ENCODE results near the gene NLRP1. TPM values are rescaled to one million over a fixed set of nuclear protein-coding genes. Genes with fewer than 3 reads are reported as not detected.

NLRP1 gene
- total and polyA plus RNA-seq, 9 donors: 29.3 to 75.9 (median 59.5) TPM

DNA sequence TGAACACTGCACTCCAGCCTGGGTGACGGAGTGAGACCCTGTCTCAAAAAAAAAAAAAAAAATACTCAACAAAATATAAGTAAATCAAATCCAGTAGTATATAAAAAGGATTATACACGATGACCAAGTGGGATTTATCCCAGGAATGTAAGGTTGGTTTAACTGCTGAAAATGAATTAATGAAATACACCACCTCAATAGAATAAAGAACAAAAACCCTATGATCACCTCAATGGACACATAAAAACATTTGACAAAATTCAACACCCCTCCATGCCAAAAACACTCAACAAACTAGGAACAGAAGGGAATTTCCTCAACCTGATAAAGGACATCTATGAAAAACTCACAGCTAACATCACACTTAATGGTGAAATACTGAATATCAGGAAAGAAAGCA lies 91.3 kb downstream of the NLRP1 start:
- DNase-seq: no peak
- Histone ChIP-seq H3K9me3 (no peaks in the 10 kb centered on the region), H3K27ac (no peak overlapping the region), H3K27me3 (no peaks in the 10 kb centered on the region), H3K36me3 (no peaks in the 10 kb centered on the region), H3K4me3 (no peak overlapping the region), H3K4me1 (ENCODE audit: insufficient read depth) (no peaks in the 10 kb centered on the region)
- intact Hi-C loops (cut with DNase I): no loop called here
- 94 to 97% (median 96%) methylated on average over 2 of the region's 2 CpGs for WGBS, 3 donors
- TF ChIP-seq POLR2A (IDR thresholded peaks at IDR 0.05) (no peak), EP300 (IDR thresholded peaks at IDR 0.05) (no peak)
- TF ChIP-seq, protein P1, sequence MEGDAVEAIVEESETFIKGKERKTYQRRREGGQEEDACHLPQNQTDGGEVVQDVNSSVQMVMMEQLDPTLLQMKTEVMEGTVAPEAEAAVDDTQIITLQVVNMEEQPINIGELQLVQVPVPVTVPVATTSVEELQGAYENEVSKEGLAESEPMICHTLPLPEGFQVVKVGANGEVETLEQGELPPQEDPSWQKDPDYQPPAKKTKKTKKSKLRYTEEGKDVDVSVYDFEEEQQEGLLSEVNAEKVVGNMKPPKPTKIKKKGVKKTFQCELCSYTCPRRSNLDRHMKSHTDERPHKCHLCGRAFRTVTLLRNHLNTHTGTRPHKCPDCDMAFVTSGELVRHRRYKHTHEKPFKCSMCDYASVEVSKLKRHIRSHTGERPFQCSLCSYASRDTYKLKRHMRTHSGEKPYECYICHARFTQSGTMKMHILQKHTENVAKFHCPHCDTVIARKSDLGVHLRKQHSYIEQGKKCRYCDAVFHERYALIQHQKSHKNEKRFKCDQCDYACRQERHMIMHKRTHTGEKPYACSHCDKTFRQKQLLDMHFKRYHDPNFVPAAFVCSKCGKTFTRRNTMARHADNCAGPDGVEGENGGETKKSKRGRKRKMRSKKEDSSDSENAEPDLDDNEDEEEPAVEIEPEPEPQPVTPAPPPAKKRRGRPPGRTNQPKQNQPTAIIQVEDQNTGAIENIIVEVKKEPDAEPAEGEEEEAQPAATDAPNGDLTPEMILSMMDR (IDR thresholded peaks at IDR 0.05): no peak

DNA sequence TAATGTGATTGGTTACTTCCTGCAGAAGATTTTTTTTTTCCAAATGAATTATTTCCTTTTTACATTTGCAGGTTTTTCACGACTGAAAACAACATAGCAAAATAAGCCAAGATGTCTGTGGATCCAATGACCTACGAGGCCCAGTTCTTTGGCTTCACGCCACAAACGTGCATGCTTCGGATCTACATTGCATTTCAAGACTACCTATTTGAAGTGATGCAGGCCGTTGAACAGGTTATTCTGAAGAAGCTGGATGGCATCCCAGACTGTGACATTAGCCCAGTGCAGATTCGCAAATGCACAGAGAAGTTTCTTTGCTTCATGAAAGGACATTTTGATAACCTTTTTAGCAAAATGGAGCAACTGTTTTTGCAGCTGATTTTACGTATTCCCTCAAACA lies 95.6 kb downstream of the NLRP1 start:
- H3K27me3 ChIP-seq: no peaks in the 10 kb centered on the region
- 80 to 85% (median 81%) methylated on average over 8 of the region's 8 CpGs for WGBS, 3 donors
- peak in 1 of 5 donors; percentile 39 for DNase-seq
- TF ChIP-seq EP300 (IDR thresholded peaks at IDR 0.05): no peak
- no peak for TF ChIP-seq POLR2A (IDR thresholded peaks at IDR 0.05)
- TF ChIP-seq, protein P1 (IDR thresholded peaks at IDR 0.05): no peak
- H3K36me3 ChIP-seq: no peaks in the 10 kb centered on the region
- peaks cover 10% of the 10 kb centered on the region for H3K4me1 ChIP-seq (ENCODE audit: insufficient read depth)
- no peaks in the 10 kb centered on the region for H3K9me3 ChIP-seq
- intact Hi-C loops (cut with DNase I): no loop called here
- H3K27ac ChIP-seq: no peak overlapping the region
- H3K4me3 ChIP-seq: no peak overlapping the region

DNA sequence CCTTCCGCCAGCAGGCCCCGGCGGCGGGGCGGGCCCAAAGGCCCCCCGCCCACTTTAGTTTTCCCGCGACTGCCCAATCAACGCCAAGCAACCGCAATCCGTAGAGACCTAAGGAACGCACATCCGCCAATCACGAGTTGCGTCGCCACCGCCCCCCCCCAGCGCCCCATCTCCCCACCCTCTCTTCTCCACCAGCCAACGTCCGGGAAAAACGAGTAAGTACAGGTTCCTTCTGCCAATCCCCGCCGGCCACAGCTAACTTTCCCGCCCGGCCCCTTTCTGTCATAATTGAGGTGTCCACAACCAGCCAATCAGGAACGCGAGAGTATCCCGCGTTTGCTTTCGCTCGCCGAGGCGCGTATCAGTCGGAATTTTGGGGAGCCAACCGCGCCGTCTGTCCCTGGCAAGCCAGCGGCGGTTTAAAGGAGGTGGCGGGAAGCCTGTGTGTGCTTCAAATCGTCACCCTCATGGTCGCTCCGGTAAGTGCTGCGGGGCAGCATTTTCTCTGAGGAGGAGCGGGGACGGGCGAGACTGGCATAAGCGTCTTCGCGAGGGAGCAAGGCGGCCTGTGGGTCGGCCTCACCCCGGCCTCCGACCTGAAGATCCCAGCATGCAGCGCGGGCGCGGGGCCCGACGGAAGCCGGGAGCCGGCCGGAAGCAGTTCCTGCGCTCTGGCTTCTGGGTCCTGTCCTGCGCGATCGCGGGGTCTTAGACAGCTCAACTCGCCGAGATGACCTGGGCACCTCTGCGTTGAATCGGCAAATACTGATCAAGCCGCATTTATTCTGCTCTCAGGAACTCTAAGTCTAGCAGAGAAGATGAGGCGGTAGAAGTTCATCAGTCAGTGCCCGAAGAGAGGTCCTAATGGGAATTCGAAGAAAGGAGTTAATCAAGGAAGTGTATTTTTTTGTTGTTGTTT lies 97.8 kb downstream of the NLRP1 start, which contains the start of gene MIS12:
Gene MIS12 (plus strand): TSS at position 361 of the 919 bp plus-strand sequence. CDS start 2,297 bp downstream, outside the sequence.
- Histone ChIP-seq H3K36me3 (no peaks in the 10 kb centered on the region), H3K27me3 (no peaks in the 10 kb centered on the region), H3K9me3 (no peaks in the 10 kb centered on the region), H3K27ac (peak within 1 kb of the TSS; percentile 96 to 99), H3K4me3 (peak within 1 kb of the TSS; percentile 80), H3K4me1 (ENCODE audit: insufficient read depth) (peaks cover 10% of the 10 kb centered on the region)
- DNase-seq: peak; percentile 95 to 99 (median 98)
- WGBS, 3 donors: 0 to 1% (median 0%) methylated on average over 72 to 77 of the region's 77 CpGs
- TF ChIP-seq POLR2A (IDR thresholded peaks at IDR 0.05) (peak; percentile 81), EP300 (IDR thresholded peaks at IDR 0.05) (peak; percentile 38)
- TF ChIP-seq, protein P1 (IDR thresholded peaks at IDR 0.05): peak in 2 of 3 donors; percentile 13 to 23
- intact Hi-C loops (cut with DNase I): no loop called here

DNA sequence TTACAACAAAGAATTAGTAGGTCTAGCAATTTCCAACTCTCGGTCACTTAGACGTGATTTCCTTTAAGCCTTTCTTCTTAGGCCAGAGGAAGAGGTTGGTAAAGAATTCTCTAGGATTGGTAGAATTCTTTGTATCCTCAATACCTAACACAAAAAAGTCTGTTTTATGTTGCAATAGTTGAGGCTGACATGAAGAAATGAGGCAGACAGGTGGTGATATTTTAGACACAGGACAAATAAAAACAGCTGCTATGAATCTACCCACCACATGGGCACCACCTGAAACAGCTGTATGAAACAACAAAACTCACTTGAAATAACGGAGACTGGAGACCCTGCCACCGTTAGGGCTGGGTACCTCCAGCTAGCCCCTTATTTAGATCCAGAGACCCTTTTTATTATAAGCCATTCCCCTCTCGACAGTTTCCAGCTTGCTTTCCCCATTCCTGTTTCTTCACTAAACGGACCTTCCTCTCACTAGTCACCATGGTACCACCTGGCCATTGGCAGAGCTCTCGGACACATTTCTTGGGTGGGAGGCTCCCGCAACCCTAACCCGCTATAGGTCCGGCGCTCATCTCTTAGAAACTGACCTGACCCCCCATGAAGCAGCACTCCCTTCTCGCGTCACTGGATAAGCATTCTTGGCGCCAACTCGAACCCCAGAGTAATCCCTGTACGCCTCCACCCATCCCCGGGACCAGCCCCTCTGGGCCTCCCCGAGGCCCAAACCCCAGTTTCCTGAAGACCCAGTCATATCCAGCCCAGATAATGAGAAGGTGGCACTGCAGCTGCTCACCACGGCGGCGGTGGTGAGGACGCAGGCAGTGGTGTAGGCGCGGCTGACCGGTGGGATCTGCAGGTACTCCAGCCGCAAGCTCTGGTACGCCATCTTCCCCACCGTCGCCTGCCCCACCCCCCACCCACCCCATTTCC lies 98.8 kb downstream of the NLRP1 start, which contains the start of gene DERL2:
Gene DERL2 (minus strand): TSS at position 909 of the 936 bp plus-strand sequence. CDS start 17 bp downstream, at position 892.
- peak within 1 kb of the TSS; percentile 96 to 99 for H3K27ac ChIP-seq
- no peaks in the 10 kb centered on the region for H3K36me3 ChIP-seq
- H3K4me3 ChIP-seq: peak within 1 kb of the TSS; percentile 80
- intact Hi-C loops (cut with DNase I): no loop called here
- peaks cover 10% of the 10 kb centered on the region for H3K4me1 ChIP-seq (ENCODE audit: insufficient read depth)
- no peaks in the 10 kb centered on the region for H3K9me3 ChIP-seq
- TF ChIP-seq, protein P1 (IDR thresholded peaks at IDR 0.05): no peak
- TF ChIP-seq POLR2A (IDR thresholded peaks at IDR 0.05): peak; percentile 42
- no peaks in the 10 kb centered on the region for H3K27me3 ChIP-seq
- no peak for DNase-seq
- 4 to 6% (median 5%) methylated on average over 27 to 29 of the region's 29 CpGs for WGBS, 3 donors
